OCI-LY1 (cell line): ENCODE data around the gene AMDHD1.
"Not testable (repeated sequence)": the region's sequence is repeated elsewhere in the genome, so short reads cannot be mapped to it uniquely, and the experiment has no call there.

ENCODE experiments used
- H2AFZ ChIP-seq: fragments of 200-600 bp; sonication (generic), shearing (Covaris generic); 2 replicates; pipeline ENCODE4 v1.6.0; 2014; ENCODE audit warnings: antibody characterized with exemption, mild to moderate bottlenecking, low read length
- H3F3A ChIP-seq: fragments of 200-600 bp; sonication (generic), shearing (Covaris generic); 2 replicates; pipeline ENCODE4 v1.6.0; 2014; ENCODE audit warnings: mild to moderate bottlenecking, antibody characterized with exemption, low read length, moderate library complexity; ENCODE audit not compliant: insufficient read depth
- H3K27ac ChIP-seq: fragments of 200-600 bp; sonication (generic); 2 replicates; pipeline ENCODE4 v1.5.1; 2014; ENCODE audit warnings: low read length, mixed run types, mild to moderate bottlenecking, low read depth; ENCODE audit not compliant: poor library complexity, severe bottlenecking
- H3K27me3 ChIP-seq: fragments of 200-600 bp; sonication (generic); 2 replicates; pipeline ENCODE4 v1.6.0; 2014; ENCODE audit warnings: antibody characterized with exemption, mild to moderate bottlenecking, low read length, moderate library complexity; ENCODE audit not compliant: insufficient read depth
- H3K36me3 ChIP-seq: fragments of 200-600 bp; sonication (generic); 2 replicates; pipeline ENCODE4 v1.6.1; 2014; ENCODE audit warnings: mild to moderate bottlenecking, antibody characterized with exemption, low read length, moderate library complexity, mixed read lengths; ENCODE audit not compliant: insufficient read depth
- H3K4me1 ChIP-seq: fragments of 200-600 bp; sonication (generic); 2 replicates; pipeline ENCODE4 v1.5.1; 2014; ENCODE audit warnings: mild to moderate bottlenecking, low read length, moderate library complexity; ENCODE audit not compliant: insufficient read depth, severe bottlenecking
- H3K4me2 ChIP-seq: fragments of 200-600 bp; sonication (generic), shearing (Covaris generic); 2 replicates; pipeline ENCODE4 v1.6.1; 2014; ENCODE audit warnings: low read length
- H3K4me3 ChIP-seq: fragments of 200-600 bp; sonication (generic); 2 replicates; pipeline ENCODE4 v1.5.1; 2014; ENCODE audit warnings: low read length, low read depth, mild to moderate bottlenecking, mixed read lengths; ENCODE audit not compliant: poor library complexity, severe bottlenecking
- H3K79me2 ChIP-seq: fragments of 200-600 bp; shearing (Covaris generic); 2 replicates; pipeline ENCODE4 v1.6.1; 2016; ENCODE audit warnings: mixed run types, low read length, mixed read lengths; ENCODE audit not compliant: insufficient read depth
- H3K9ac ChIP-seq: fragments of 200-600 bp; sonication (generic), shearing (Covaris generic); 2 replicates; pipeline ENCODE4 v1.6.1; 2014; ENCODE audit warnings: mild to moderate bottlenecking, low read length, mixed read lengths
- H3K9me2 ChIP-seq: fragments of 200-600 bp; sonication (generic), shearing (Covaris generic); 2 replicates; pipeline ENCODE4 v1.6.1; 2014; ENCODE audit warnings: low read depth, mild to moderate bottlenecking, low read length, mixed read lengths
- H3K9me3 ChIP-seq: fragments of 200-600 bp; shearing (Covaris generic); 2 replicates; pipeline ENCODE4 v1.6.1; 2014; ENCODE audit warnings: low read length, mixed read lengths
- H4K20me1 ChIP-seq: fragments of 200-600 bp; sonication (generic), shearing (Covaris generic); 2 replicates; pipeline ENCODE4 v1.6.0; 2016; ENCODE audit warnings: mild to moderate bottlenecking, low read length; ENCODE audit not compliant: insufficient read depth
- CTCF ChIP-seq: fragments of 200-600 bp; sonication (generic), shearing (Covaris generic); IDR thresholded peaks from 2 replicates; pipeline ENCODE4 v1.5.1; 2017; ENCODE audit warnings: mild to moderate bottlenecking, antibody characterized with exemption, low read length, moderate library complexity, mixed read lengths
- EZH2 ChIP-seq: fragments of 200-600 bp; sonication (generic), shearing (Covaris generic); IDR thresholded peaks from 2 replicates; pipeline ENCODE4 v1.8.0; 2017; ENCODE audit warnings: borderline replicate concordance, mixed run types, mild to moderate bottlenecking, antibody characterized with exemption, low read length, moderate library complexity, mixed read lengths

The AMDHD1 gene

DNA sequence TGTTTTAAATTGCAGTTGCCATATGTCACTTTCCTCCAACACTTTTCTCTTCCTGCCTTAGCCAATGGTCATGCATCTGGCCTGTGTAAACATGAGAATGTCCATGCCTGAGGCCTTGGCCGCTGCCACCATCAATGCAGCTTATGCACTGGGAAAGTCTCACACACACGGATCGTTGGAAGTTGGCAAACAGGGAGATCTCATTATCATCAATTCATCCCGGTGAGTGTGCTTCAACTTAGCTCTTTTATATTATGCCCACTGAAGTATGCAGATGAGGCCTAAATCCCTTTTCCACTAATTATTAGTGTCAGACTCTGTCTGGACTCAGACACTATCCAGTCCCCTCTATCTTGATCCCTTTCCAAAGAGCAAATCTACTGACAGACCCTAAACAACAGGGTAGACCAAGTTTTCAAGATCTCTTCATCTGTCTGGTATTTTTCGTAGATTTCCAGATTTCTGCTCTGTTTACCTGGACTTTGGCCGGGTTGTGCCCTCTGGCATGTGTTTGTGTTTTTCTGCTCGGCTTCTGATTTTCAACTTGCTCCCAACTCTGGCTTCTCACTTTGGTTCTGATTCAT lies 23.2 kb downstream of the AMDHD1 start:
- no peak overlapping the region for H3K27ac ChIP-seq
- H3K4me3 ChIP-seq, result no peak overlapping the region
- no peaks in the 10 kb centered on the region for H3K79me2 ChIP-seq
- no peaks in the 10 kb centered on the region for H3F3A ChIP-seq
- H3K9me2 ChIP-seq, result no peaks in the 10 kb centered on the region
- no peaks in the 10 kb centered on the region for H3K9me3 ChIP-seq
- H3K27me3 ChIP-seq, result no peaks in the 10 kb centered on the region
- no peaks in the 10 kb centered on the region for H3K36me3 ChIP-seq
- H3K9ac ChIP-seq, result no peak overlapping the region
- no peak overlapping the region for H2AFZ ChIP-seq
- no peak overlapping the region for H3K4me2 ChIP-seq
- TF ChIP-seq EZH2, result no peak
- no peaks in the 10 kb centered on the region for H3K4me1 ChIP-seq
- no peaks in the 10 kb centered on the region for H4K20me1 ChIP-seq

GRCh38 chr12:95967301-95967700 lies 24.2 kb downstream of the AMDHD1 start:
- no peaks in the 10 kb centered on the region for H3K36me3 ChIP-seq
- H3K79me2 ChIP-seq, result no peaks in the 10 kb centered on the region
- no peaks in the 10 kb centered on the region for H4K20me1 ChIP-seq
- H3K9me2 ChIP-seq, result no peaks in the 10 kb centered on the region
- H3K27me3 ChIP-seq, result no peaks in the 10 kb centered on the region
- no peak overlapping the region for H2AFZ ChIP-seq
- H3K4me2 ChIP-seq, result no peak overlapping the region
- no peaks in the 10 kb centered on the region for H3K4me1 ChIP-seq
- H3K27ac ChIP-seq, result no peak overlapping the region
- no peak for TF ChIP-seq EZH2
- TF ChIP-seq CTCF, result no peak
- H3K4me3 ChIP-seq, result no peak overlapping the region
- H3F3A ChIP-seq, result no peaks in the 10 kb centered on the region
- no peaks in the 10 kb centered on the region for H3K9me3 ChIP-seq
- no peak overlapping the region for H3K9ac ChIP-seq

- not testable (repeated sequence) for H3K36me3 ChIP-seq, H3K4me1 ChIP-seq, H3K27ac ChIP-seq, H3K4me3 ChIP-seq, H3K9me3 ChIP-seq, H3K27me3 ChIP-seq, H3F3A ChIP-seq, H3K9me2 ChIP-seq, H2AFZ ChIP-seq, H3K4me2 ChIP-seq, H3K9ac ChIP-seq, H3K79me2 ChIP-seq, H4K20me1 ChIP-seq
These were observed 26.0 kb downstream of the AMDHD1 start for GRCh38 chr12:95969116-95969515.

DNA sequence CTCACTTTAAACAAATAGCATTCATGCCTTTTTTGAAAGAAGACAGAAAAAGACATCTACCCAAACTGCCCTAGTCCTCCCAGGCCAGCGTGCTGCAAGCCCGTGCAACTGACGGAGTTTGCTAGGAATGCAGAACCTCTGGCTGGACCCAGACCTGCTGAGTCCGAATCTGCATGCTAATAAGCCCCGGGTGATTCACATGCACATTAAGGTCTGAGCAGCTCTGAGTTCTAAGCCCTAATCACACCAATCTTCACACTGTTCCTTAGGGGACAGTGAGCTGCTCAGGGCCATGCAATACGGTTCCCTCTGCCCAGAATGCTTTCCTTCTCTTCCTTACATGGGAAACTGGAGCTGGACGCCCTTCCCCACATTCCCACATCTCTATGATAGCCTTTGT lies 27.8 kb downstream of the AMDHD1 start:
- Histone ChIP-seq H3K4me1 (no peaks in the 10 kb centered on the region), H3K27ac (no peak overlapping the region), H3K9ac (no peak overlapping the region), H3K36me3 (no peaks in the 10 kb centered on the region), H4K20me1 (no peaks in the 10 kb centered on the region), H3K9me2 (no peaks in the 10 kb centered on the region), H3K79me2 (no peaks in the 10 kb centered on the region), H3K9me3 (no peaks in the 10 kb centered on the region), H3K4me2 (no peak overlapping the region), H3K4me3 (no peak overlapping the region), H3K27me3 (no peaks in the 10 kb centered on the region), H3F3A (no peaks in the 10 kb centered on the region), H2AFZ (no peak overlapping the region)
- TF ChIP-seq EZH2, result no peak
- no peak for TF ChIP-seq CTCF
